ENCODE results near the gene DIAPH2.

Gene DIAPH2

DNA sequence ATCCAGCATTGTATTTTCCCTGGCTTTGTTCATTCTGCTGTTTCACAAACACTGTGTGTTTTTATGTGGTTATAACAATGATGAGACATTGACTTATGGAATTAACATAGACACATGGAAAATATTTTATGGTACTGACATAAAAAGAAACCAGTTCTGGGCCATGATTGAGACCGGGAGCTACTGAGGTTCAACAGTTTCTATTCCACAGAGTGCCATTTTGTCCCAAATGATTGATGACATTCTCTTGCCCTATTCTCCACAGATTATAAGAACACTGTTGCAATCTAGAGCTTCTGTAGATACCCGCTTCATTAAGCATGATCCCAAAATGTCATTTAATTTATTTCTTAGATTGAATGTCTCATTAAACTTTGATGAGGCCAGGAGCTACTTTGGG, 525.9 kb downstream of the DIAPH2 start:
- no peak for DNase-seq

DNA sequence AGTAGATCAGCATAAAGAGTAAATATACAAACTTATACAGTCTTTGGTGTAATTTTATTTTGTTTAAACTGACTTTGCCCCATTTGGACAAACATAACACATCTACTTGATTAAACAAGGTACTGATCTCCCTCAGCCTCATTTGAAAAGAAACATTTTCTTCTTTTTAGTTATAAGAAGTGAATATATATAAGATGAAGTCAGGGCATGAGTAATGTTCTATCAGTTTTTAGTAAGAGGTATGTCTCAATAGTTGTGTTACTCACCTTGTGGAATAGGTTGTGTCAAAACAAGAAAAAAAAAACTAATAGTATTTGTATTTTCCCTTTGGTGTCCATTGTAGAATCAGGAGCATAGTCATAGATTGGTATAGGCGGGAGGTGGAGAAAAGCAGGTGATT, 526.4 kb downstream of the DIAPH2 start:
- no peak for DNase-seq

DNA sequence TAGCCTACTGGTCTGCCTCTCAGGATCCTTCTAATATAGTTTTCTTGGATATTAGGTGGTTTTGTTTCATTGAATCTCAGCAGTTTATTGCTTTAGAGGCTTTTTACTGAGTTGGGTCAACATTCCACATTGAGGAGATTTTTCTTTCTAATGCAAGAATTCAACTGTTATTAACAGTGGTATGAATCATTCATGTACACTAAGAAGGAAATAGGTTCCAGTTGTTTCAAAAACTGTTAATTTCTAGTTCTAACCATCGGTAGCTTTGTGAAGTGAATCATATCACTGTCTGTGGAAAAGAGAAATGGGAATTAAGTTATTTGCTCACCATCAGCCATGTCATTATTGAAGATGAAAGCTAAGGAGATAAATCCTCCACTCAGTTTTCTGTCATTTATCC, 530.5 kb downstream of the DIAPH2 start:
- DNase-seq = no peak

DNA sequence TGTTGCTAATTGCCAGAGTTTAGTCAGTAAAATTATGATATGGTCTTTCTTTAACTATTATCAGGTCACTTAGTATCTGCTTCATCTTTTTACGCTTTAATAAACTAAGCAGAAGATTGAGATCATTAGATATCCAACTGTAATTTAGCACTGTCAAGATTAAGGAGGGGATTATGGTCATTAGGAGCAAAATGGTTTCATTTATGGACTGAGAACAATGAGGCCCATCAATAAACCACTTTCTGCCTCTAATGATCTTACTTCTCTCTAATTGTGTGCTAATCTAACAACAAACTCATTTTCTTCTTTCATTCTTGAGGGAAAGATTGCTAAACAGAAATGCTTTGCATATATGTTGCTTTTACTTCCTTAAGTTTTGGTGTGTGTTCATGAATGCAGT, 539.5 kb downstream of the DIAPH2 start:
- no peak for DNase-seq

DNA sequence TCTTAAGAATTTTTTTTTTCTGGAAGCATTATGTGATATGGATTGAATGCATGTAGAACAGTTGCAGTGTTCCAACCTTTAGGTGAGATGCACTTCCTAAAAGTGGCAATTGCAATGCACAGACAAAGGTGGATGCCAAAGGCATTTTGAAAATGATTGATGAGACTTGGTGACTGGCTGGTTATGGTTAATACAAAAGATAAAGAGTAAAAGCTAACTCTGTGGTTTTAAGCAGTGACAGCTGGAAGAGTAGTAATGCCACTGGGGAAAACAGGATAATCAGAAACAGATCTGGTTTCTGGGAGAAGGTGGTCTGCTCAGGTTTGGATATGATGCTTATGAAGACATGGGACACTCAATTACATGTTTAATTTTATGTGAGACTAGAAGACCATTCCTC, 544.7 kb downstream of the DIAPH2 start:
- DNase-seq = no peak

DNA sequence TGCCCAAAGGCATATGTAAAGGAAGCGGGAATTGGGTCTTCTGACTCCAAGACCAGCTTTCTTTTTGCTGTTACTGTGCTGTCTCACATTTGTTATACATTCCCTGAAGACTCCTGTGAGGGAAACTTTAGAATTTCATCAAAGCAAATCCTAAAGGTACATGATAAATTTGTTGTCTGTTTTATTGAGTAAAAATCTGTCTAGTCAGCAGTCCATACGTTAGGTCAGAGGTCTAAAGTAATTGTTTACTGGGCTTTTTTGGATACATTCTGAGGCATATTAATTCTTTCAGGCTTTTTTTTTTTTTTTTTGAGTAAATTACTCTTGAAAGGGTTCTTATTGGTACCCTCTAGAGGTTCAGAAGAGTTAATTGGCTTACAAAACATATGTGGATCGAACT, 546.3 kb downstream of the DIAPH2 start:
- DNase-seq = no peak

DNA sequence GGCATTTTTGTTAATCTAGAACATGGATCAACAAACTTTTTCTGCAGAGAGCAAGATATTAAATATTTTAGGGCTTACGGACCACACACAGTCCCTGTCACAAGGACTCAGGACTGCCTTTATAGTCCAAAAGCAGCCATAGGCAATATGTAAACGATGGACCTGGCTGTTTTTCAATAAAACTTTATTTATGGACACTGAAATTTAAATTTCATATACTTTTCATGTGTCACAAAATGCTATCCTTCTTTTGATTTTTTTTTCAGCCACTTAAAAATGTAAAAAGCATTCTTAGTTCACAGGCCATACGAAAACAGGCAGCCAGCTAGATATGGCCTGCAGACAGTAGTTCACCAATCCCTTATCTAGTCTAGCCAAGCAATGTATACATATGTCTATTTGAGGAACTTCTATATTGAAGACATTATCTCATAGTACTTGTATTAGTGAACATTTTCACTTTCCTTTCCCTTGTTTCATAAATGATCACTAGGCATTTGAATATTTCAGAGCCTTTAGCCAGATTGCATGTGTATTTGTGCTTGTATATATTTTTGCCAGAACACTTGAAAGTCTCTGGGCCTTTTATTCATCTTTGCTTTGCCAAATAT, 549.9 kb downstream of the DIAPH2 start:
- DNase-seq = no peak

DNA sequence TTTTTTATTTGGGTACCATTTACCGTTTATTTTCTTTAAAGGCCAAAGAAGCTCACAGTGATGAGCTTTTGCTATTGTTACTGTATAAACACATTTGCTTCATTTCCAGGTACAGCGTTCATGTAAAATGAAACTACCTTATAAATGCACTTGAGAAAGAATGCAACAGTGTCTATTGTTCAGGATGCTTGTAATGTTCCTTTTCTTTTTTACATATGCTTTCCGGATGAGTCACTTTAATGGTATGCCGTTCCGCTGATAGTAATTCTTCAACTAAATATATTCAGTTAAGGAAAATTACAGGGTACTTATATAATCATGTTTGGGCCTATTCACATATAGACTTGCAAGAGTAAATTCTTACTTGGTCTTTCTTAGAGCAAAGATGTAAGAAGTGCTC, 554.0 kb downstream of the DIAPH2 start:
- DNase-seq = no peak

DNA sequence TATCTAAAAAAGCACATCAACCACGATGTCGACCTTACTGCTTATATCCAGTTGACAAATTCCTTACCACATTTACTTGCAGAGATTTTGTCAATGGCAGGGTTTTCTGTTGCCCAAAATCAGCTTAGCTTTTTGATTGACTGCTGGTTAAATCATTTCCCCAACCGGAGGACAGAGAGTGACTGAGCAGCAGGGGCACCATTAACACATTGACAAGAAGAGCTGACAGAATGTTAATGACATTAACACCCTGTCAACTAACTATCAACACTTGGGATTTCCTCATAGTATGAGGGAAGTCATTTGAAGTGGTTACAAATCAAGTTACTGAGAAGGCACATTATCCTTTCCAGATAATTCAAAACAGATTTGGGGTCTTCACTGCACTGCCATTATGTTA, 567.5 kb downstream of the DIAPH2 start:
- no peak for DNase-seq

DNA sequence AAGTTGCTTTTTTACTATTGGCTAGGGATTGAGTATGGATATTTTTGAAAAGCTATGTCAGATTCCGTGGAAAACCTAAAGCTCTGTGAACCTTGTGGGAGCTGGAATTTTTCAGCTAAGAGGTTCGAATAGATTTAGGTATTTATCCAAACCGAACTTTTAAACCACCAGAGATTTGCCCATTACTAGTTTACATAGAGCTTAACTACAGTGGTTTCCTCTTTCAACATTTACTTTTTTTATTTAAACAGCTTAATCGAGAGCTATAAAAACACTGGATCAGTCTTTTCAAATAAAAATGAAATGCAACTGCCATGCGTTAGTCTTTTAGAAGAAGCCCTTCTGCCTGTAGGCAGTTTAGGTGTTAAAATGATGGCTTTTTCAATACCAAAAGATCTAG, 576.0 kb downstream of the DIAPH2 start:
- DNase-seq = no peak

DNA sequence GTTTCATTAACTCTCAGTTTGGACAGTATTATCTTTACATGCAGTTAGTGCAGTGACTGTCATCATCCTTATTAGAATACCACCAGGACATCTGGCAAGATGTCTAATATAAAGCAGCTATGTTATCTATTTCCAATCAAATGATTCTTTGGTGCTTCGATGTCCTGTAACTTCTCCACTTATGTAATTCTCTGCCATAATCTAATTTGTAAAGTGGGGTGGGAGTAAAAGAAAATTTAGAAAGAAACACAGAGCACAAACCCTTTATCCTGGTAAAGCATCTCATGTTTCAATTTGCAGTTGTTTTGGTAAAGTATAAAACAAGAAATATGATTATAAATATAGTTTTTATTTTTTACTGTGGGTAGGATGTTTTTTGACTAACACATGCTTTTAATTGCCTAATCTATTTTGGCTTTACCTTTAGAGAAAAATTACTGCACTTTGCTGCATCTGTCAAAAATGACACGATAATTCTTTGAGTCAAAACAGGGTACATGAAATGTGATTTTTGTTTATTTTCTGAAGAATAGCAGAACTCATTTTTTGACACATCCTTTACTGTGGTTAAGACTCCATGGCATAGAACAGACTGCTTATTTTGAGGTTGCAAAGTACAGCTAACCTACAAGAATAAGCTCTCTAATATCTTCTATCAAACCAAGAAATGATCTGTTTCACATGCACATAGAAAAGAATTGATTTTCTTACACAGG, 581.9 kb downstream of the DIAPH2 start:
- no peak for DNase-seq

DNA sequence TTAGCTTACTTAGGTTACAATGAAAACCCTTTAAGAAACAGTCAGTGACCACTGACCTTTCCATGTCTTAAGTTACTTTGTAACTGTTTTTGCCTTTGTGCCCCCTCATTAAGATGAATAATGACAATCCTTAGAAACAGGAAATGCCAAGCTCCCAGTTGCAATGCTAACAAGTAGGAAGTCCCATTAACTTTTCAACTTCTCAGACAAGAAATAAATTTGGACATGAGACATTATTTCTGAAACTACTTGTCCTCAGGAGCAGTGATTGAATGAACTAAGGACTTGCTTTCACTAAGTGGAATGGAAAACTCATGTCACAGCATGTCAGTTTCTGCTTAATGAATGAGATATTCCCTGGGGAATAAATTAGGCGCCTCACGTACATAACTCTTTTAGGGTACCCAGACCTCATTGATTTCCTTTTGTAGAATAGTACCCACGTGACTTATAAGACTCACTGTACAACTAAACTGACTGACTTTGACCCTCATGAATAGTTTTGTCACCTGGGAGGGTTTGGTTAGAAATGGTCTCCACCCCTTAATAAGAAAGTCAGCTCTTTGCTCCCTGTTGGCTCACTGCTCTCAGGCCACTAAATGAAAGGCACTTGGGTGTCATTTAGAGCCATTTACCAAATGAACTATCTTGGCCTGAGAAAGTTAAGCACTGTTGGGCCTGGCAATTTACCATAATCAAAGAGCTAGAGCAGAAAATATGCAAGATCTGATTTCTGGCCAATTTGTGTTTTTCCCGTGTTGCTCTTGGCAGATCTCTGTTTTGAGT, 582.9 kb downstream of the DIAPH2 start:
- DNase-seq = no peak

DNA sequence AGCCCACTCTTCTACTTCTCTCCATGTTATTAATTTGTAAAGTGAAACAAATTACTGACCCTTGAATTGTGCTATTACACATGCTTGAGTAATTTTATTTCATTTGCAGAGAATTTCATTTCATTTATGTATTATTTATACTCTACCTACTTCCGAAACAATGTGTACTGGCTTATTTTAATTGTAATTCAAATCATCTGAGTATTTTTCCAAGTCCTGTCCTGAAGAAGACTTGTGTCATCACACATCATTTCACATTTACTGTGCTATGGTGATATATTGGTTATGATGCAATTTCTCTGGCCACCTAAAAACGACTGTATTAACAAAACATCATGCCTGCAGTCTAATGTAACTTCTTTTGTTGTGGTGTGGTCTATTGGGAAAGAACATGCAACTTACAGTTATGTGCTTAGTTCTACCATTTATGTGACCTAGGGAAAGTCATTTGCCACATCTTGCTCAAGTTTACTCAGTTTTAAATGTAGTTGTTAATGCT, 583.6 kb downstream of the DIAPH2 start:
- DNase-seq = no peak

DNA sequence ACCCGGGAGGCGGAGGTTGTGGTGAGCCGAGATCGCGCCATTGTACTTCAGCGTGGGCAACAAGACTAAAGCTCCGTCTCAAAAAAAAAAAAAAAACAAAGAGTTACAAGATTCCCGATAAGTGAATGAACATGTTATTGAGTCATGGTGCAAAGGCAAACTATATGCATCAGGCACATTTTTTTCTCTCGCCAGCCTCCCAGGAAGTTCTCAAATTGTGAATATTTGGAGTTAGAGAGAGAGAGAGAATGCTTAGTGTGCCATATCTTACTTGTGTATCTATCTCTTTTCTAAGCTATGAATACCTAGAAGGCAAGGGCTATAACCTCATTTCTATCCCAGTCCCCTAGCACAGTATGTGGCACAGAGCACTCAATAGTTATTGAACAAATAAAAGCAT, 599.9 kb downstream of the DIAPH2 start:
- DNase-seq = no peak

DNA sequence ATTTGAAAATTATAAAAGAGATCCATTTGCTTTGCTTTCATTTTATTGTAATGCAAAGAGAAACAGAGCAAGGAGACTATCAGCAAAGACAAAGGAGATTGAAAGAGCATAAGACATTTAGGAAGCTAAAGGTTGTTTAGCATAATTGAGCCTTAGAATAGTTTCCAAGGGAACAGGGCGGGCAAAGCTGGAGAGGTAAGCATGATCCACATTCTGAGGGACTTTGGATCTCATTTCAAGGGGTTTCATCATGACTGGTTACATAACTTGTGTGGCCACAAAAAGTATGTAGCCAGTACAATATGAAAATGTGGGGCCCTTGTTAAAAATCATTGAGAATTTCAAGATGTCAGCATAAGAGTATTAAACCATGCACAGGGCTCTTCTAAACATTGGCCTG, 605.6 kb downstream of the DIAPH2 start:
- DNase-seq = no peak

DNA sequence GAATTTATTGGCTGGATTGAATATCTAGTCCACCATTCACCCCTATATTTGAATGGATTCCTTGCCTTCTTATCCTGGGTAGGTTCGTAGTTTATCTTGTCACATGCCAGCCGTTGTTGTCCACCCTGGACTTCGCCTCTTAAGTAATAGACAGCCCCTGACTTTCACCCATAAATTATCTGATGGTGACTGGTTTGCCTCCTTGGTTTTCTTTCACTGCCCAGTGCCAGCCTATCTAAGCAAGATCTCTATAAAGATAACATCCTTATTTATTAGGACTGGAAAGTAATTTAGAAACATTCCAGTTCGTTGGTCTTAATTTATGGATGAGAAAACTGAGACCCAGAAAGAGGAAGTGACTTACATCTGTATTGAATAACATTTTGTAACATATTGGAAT, 609.4 kb downstream of the DIAPH2 start:
- DNase-seq = no peak

DNA sequence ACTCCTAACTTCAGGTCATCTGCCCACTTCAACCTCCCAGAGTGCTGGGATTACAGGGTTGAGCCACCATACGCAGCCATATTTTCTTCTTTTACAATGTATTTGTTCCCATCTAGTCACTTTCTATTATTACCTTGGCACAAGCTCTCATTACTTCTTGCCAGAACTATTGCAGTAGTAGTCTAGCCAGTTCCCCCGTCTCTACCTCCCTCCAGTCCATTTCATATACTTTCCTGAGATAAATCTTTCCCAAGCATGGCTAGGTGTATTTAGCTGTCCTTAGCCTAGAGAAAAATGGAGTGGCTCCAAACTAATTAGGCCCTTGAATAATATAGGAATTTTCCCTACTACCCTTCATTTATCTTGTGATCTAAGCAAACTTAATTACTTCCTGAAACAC, 611.3 kb downstream of the DIAPH2 start:
- DNase-seq = no peak

DNA sequence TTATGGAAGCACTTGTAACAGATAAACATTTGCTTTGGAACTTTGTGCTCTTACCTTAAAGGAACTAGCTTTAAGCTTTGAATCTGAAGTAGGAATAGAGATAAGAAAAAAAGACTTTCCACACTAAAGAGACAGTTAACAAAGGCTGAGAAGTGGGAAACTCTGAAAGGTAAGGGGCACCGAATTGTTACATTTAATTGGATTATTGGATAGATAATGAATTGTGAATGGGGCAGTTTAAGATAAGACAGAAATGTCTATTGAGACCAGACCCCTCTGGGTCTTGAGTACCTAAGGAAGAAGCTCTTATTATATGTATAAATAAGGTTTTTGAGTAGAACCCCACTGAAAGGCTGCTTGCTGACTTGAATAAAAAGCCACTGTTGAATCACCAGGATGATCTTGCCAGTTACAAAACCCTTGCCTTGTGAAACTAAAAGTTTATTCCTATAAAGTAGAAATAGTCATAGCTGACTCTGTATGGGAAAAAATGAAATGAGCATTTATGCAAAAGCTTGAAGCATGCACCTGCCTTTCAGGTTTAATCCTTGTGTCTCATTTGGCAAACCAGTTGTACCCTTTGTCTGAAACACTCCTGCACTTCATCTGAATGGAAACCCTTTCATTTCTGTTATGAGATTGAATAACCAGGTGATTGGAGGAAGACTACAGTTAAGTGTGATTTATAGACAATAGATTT, 622.3 kb downstream of the DIAPH2 start:
- no peak for DNase-seq

DNA sequence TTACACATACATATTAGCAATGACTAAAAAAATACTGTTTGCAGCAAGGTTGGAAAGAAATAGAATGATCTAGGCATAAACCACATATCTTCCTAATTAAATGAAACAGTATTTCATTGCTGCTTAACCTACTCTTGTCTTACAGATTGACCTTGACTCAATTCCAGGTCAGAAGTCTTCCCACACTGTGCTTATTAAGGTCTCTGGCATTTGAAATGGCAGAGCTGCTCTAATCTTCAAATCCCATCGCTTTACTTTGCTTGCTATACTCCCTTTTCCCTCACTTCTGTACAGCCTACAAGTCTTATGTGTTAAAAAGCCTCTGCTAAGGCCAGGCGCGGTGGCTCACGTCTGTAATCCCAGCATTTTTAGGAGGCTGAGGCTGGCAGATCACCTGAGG, 623.5 kb downstream of the DIAPH2 start:
- DNase-seq = no peak

DNA sequence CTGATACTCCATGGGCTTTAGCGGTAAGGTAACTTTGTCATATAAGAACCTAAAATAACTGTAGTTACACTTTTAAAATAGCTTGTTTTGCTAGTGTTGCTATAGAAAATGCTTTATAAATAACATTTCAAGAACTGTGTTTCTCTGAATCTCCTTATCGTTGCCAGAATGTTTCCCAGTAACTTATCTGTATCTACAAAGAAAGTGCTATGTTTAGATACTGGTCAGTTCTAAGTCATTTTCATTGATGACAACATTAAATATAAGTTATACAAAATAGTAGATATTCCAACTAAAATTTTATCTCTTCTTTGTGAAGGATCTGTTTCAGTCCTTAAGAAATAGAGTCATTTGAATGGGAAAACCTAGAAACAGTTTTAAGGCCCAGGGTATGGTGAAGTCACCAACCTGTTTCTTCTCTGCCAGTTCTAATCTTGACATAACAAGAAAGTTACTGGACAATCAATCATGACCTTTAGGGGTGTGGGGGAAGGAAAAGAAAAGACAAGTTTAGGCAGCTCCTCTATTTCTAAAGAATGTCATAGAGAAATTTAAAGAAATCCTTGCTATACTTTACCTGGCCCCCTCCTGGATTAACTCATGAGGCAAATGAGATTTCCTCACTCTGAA, 625.0 kb downstream of the DIAPH2 start:
- DNase-seq = no peak

DNA sequence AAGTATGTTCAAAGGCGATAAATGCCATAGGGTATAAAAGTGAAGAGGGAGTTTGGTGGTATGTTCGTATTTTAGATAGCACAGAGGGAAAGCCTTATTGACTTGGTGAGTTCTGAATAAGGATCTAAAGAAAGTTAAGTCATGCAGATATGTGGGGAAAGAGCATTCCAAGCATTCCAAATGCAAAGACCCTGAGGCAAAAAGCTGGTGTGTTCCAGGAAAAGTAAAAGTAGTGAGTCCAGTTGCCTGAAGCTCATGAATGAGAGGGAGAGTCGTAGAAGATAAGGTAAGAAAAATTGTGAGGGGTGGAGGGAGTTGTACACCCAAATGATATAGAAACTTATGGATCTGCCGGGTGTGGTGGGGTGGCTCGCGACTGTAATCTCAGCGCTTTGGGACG, 625.7 kb downstream of the DIAPH2 start:
- DNase-seq = no peak

DNA sequence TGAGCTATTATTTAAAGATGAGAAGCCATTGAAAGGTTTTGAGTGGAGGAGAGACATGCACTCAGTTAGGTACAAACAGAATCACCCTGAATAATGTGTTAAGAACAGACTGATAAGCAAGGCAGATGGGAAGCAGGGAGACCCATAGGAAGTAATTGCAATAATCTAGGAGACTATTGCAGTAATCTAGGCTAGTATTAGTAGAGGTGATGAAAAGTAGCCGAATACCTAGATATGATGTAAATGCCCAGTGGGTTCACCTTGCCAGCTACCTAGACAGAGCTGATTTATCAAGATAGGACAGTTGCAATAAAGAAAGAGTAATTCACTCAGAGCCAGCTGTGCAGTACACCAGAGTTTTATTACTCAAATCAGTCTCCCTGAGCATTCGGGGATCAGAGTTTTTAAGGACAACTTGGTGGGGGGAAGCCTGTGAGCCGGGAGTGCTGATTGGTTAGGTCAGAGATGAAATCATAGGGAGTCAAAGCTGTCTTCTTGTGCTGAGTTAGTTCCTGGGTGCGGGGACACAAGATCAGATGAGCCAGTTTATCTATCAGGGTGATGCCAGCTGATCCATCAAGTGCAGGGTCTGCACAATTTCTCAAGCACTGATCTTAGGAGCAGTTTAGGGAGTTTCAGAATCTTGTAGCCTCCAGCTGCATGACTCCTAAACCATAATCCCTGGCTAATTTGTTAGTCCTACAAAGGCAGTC, 626.6 kb downstream of the DIAPH2 start:
- no peak for DNase-seq

All from CD4-positive, alpha-beta T cell treated with Interleukin-4 for 4 hours (primary cell).